K562 (cell line): Measurements from ENCODE around the gene HSPA1B. TPM values are rescaled to one million over a fixed set of nuclear protein-coding genes. Genes with fewer than 3 reads are reported as not detected.

ENCODE experiments used
- ATAC-seq: fragments of 200-7000 bp; cut with Tn5 transposase; 3 replicates; pipeline ENCODE4 v1.9.1; 2020; ENCODE audit warnings: moderate library complexity
- BruUV-seq: library from RNA; stranded (reverse); fragments of 400-500 nt; replicated peaks from 2 replicates; lab custom pipeline; 2021; lab: Mats Ljungman, UMichigan
- CTCF ChIA-PET: fragments of 300-600 bp; formaldehyde crosslinking; extraction: SDS; loops from one replicate; lab custom pipeline; 2021; ENCODE audit warnings: low intra/inter-chr PET ratio; lab: Yijun Ruan, JAX
- POLR2A ChIA-PET: fragments of 300-600, 350-650 bp; sonication (Branson Sonifier 250); formaldehyde crosslinking; extraction: SDS; loops from one replicate; lab custom pipeline; 2021; ENCODE audit warnings: antibody characterized with exemption, inconsistent platforms; lab: Yijun Ruan, JAX
- DNase-seq, 4 experiments: peaks; one replicate each; pipeline versions ENCODE4 v3.0.0 to v3.0.0-alpha.2; 2011 to 2018; ENCODE audit warnings: low spot score in 3 of 4, mixed read lengths in 3 of 4; ENCODE audit errors: extremely low read depth in 1 of 4
- FAIRE-seq: peaks from 2 replicates; lab custom pipeline; 2011; peaks lifted over from hg19 to GRCh38; lab: Jason Lieb, UNC
- H2AFZ ChIP-seq: 2 replicates; pipeline ENCODE4 v1.6.0; 2011; ENCODE audit warnings: low read depth, low read length, control low read depth, inconsistent platforms
- H3K27ac ChIP-seq: fragments of 200-600 bp; 3 replicates; pipeline ENCODE4 v1.8.0; 2011; ENCODE audit warnings: low read depth, mild to moderate bottlenecking, control low read depth, inconsistent platforms, low read length, moderate library complexity, mixed read lengths; ENCODE audit errors: extremely low read depth
- H3K27me3 ChIP-seq, 2 experiments: fragments of 300-600 bp in 1 of 2; 2 replicates in 1 of 2; 3 replicates in 1 of 2; pipeline versions ENCODE4 v1.6.0 to v1.8.0; 2011; ENCODE audit warnings: inconsistent platforms in 2 of 2, low read length in 2 of 2, mild to moderate bottlenecking in 1 of 2, mixed read lengths in 1 of 2, moderate library complexity in 1 of 2; ENCODE audit not compliant: control insufficient read depth in 2 of 2, insufficient read depth in 2 of 2
- H3K36me3 ChIP-seq: fragments of 300-600 bp; 3 replicates; pipeline ENCODE4 v1.8.0; 2011; ENCODE audit warnings: mild to moderate bottlenecking, low read length, inconsistent platforms; ENCODE audit not compliant: control insufficient read depth, insufficient read depth
- H3K4me1 ChIP-seq, 2 experiments: fragments of 200-600 bp in 1 of 2; replicated peaks in 1 of 2; 2 replicates in 1 of 2; 3 replicates in 1 of 2; pipeline versions ENCODE4 v1.5.1 to v1.8.0; 2011; ENCODE audit warnings: inconsistent platforms in 2 of 2, low read length in 2 of 2, mild to moderate bottlenecking in 1 of 2, mixed read lengths in 1 of 2, moderate library complexity in 1 of 2; ENCODE audit not compliant: control insufficient read depth in 2 of 2, insufficient read depth in 2 of 2
- H3K4me2 ChIP-seq: 2 replicates; pipeline ENCODE4 v1.6.1; 2011; ENCODE audit warnings: low read length, control low read depth, inconsistent platforms, mixed read lengths; ENCODE audit not compliant: insufficient read depth
- H3K4me3 ChIP-seq: fragments of 200-600 bp; sonication (generic), shearing (Covaris generic); 2 replicates; pipeline ENCODE4 v1.5.1; 2016; ENCODE audit warnings: control low read depth, inconsistent platforms
- H3K79me2 ChIP-seq: fragments of 200-600 bp; 3 replicates; pipeline ENCODE4 v1.8.0; 2011; ENCODE audit warnings: low read length, inconsistent platforms; ENCODE audit not compliant: control insufficient read depth, insufficient read depth
- H3K9ac ChIP-seq, 2 experiments: 2 replicates each; pipeline versions ENCODE4 v1.6.0 to v1.6.1; 2011; ENCODE audit warnings: low read depth in 2 of 2, low read length in 2 of 2, control low read depth in 1 of 2, inconsistent platforms in 1 of 2, mild to moderate bottlenecking in 1 of 2, mixed read lengths in 1 of 2; ENCODE audit not compliant: insufficient read depth in 1 of 2
- H3K9me1 ChIP-seq: one replicate; pipeline ENCODE4 v1.6.0; 2011; ENCODE audit warnings: inconsistent platforms, mild to moderate bottlenecking, low read length, moderate library complexity; ENCODE audit not compliant: control insufficient read depth, insufficient read depth
- H3K9me3 ChIP-seq: replicated peaks from 2 replicates; pipeline ENCODE4 v1.5.1; 2011; ENCODE audit warnings: low read depth, low read length, inconsistent platforms; ENCODE audit not compliant: control insufficient read depth, insufficient read depth
- H4K20me1 ChIP-seq: replicated peaks from 2 replicates; pipeline ENCODE4 v1.6.1; 2011; ENCODE audit warnings: low read length, inconsistent platforms, mixed read lengths; ENCODE audit not compliant: control insufficient read depth, insufficient read depth
- ILF3 ChIP-seq: fragments of 450-650 bp; IDR thresholded peaks from 2 replicates; pipeline ENCODE4 v1.6.1; 2018; ENCODE audit warnings: antibody characterized with exemption, mild to moderate bottlenecking, moderate library complexity, borderline replicate concordance
- KDM4B ChIP-seq, 2 experiments: fragments of 450-650 bp in 1 of 2; sonication (generic) in 1 of 2; IDR thresholded peaks; 2 replicates each; pipeline ENCODE4 v1.6.1; 2016 to 2017; ENCODE audit warnings: borderline replicate concordance in 2 of 2, antibody characterized with exemption in 1 of 2, low read depth in 1 of 2, mild to moderate bottlenecking in 1 of 2
- NFIC ChIP-seq: fragments of 450-650 bp; IDR thresholded peaks from 2 replicates; pipeline ENCODE4 v1.6.1; 2017; ENCODE audit warnings: mild to moderate bottlenecking, inconsistent platforms
- NFIX ChIP-seq: fragments of 250-450 bp; sonication (Bioruptor Pico); IDR thresholded peaks from 2 replicates; pipeline ENCODE4 v1.4.0; 2020; ENCODE audit warnings: low read depth, mild to moderate bottlenecking, moderate library complexity
- PKNOX1 ChIP-seq: fragments of 450-650 bp; IDR thresholded peaks from 2 replicates; pipeline ENCODE4 v1.6.1; 2016
- STAT5A ChIP-seq: IDR thresholded peaks from 2 replicates; pipeline ENCODE4 v1.6.1; 2012; ENCODE audit warnings: low read length, inconsistent platforms, borderline replicate concordance
- TAF9B ChIP-seq: fragments of 450-650 bp; IDR thresholded peaks from 2 replicates; pipeline ENCODE4 v1.6.1; 2018; ENCODE audit warnings: mild to moderate bottlenecking; ENCODE audit not compliant: partially characterized antibody
- XRCC3 ChIP-seq: fragments of 450-650 bp; IDR thresholded peaks from 2 replicates; pipeline ENCODE4 v1.6.1; 2017; ENCODE audit warnings: mild to moderate bottlenecking, moderate library complexity
- ZBTB7A ChIP-seq: IDR thresholded peaks from 2 replicates; pipeline ENCODE4 v1.6.1; 2011; ENCODE audit warnings: low read depth, mild to moderate bottlenecking, low read length, moderate library complexity, borderline replicate concordance; ENCODE audit not compliant: control insufficient read depth
- ZNF263 ChIP-seq: sonication (generic); formaldehyde crosslinking; IDR thresholded peaks from 2 replicates; pipeline ENCODE4 v1.8.0; 2022; ENCODE audit warnings: mild to moderate bottlenecking, missing genetic modification reagents, borderline replicate concordance
- WGBS: fragments of 100-300 bp; shearing (Covaris generic); methylation state at CpG from one replicate; pipeline ENCODE4 v1.1.6; 2016; ENCODE audit warnings: low coverage, mixed read lengths; ENCODE audit not compliant: insufficient coverage; ENCODE audit errors: missing lambda C conversion rate; 5-methylcytosine and 5-hydroxymethylcytosine counted together
- in situ Hi-C: fragments of 300-500 bp; cut with MboI; formaldehyde crosslinking; loops from 4 replicates; pipeline ENCODE4 v1.15.0; 2018; ENCODE audit warnings: inconsistent platforms, mixed read lengths
- intact Hi-C: fragments of 100-400 bp; cut with micrococcal nuclease; formaldehyde crosslinking; loops from 2 replicates; pipeline ENCODE4 v1.14.2; 2022
- polyA plus RNA-seq, 8 experiments: library from polyadenylated mRNA; depleted of rRNA in 4 of 8; stranded (reverse) in 5 of 8; unstranded in 3 of 8; fragments of >200 nt; fragmentation: Nextera tagmentation in 2 of 8; fragmentation: Illumina TruSeq in 1 of 8; extraction: Ambion mirVana in 2 of 8; extraction: Trizol in 1 of 8; gene quantifications; 2 replicates each; pipeline versions ENCODE4 v1.2.1 to v1.2.3, GENCODE V29; 2011 to 2014; ENCODE audit warnings: inconsistent platforms in 1 of 8, missing spikeins in 1 of 8
- total RNA-seq, 7 experiments: library from RNA; depleted of rRNA in 6 of 7; stranded (reverse); fragments of >200 nt in 6 of 7; fragmentation: Illumina TruSeq in 2 of 7; extraction: Trizol in 2 of 7; gene quantifications; 2 replicates each; pipeline versions ENCODE4 v1.2.1 to v1.2.3, GENCODE V29; 2011 to 2021; ENCODE audit warnings: low replicate concordance in 1 of 7
- TF ChIP-seq, protein P1 (sequence below): sonication (generic); formaldehyde crosslinking; IDR thresholded peaks from 2 replicates; pipeline ENCODE4 v1.8.0; 2022; ENCODE audit warnings: missing genetic modification reagents, mild to moderate bottlenecking, moderate library complexity, borderline replicate concordance

Gene HSPA1B
- total and polyA plus RNA-seq, 9 of the 15 experiments (the other 6 are each of a cell fraction or from before 2014, with no cell fraction given), result 0.27 to 227 (median 51.2) TPM

DNA sequence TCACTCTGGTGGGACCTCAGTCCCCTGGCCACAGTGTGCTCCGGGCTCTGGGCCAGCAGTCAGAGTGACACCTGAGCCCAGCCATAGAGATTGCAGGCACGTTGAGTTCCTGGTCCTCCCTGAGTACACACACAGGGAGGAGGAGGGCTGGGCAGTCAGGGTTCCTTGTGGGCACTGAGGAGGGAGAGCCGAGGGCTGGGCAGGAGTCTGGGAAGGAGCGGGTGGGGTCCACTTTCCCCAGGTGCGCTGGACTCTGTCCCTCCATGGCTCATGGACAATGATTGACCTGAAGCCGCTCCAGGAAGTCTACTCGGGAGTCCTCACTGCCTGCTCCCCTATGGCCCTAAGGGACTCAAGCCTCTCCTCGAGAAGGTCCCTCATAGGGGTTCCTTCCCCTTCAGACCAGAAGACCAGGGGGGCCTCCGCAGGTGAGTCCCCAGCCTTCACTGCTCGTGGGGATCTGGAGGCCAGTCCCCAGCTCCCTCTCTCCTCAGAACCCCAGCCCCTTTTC is 50.2 kb downstream of the HSPA1B start:
- Histone ChIP-seq H3K9me1 (no peaks in the 10 kb centered on the region), H4K20me1 (no peaks in the 10 kb centered on the region), H3K9ac (peak overlapping the region in 1 of 2 experiments; percentile 80; a peak in 2 of 4 replicates), H3K79me2 (no peaks in the 10 kb centered on the region), H3K4me2 (no peak overlapping the region), H3K27me3 (no peaks in the 10 kb centered on the region), H3K27ac (no peak overlapping the region), H3K4me3 (no peak overlapping the region), H3K4me1 (peaks cover 0 to 31% of the 10 kb centered on the region in 2 experiments; a peak in 3 of 5 replicates), H3K9me3 (no peaks in the 10 kb centered on the region), H3K36me3 (peaks cover 30% of the 10 kb centered on the region; the same call in 2 of the 3 replicates), H2AFZ (peak overlapping the region; percentile 71; the same call in 1 of the 2 replicates)
- in situ Hi-C loops, result no loop called here
- DNase-seq (peak in 1 of 4 experiments; percentile 26), ATAC-seq (peak; percentile 74), FAIRE-seq (no peak)
- WGBS, result 54% methylated on average over 10 of the region's 10 CpGs
- no TSS peak for BruUV-seq
- TF ChIP-seq PKNOX1, result peak; percentile 90
- no peak for TF ChIP-seq TAF9B
- peak; percentile 80 for TF ChIP-seq ZNF263
- no peak for TF ChIP-seq STAT5A
- no peak for TF ChIP-seq NFIX
- TF ChIP-seq KDM4B (IDR thresholded peaks at IDR 0.05; ENCODE audit: borderline replicate concordance in 2 of 2, low read depth in 1 of 2), result no peak
- TF ChIP-seq, protein P1, sequence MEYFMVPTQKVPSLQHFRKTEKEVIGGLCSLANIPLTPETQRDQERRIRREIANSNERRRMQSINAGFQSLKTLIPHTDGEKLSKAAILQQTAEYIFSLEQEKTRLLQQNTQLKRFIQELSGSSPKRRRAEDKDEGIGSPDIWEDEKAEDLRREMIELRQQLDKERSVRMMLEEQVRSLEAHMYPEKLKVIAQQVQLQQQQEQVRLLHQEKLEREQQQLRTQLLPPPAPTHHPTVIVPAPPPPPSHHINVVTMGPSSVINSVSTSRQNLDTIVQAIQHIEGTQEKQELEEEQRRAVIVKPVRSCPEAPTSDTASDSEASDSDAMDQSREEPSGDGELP (CRISPR knock-in tag), result no peak
- TF ChIP-seq ZBTB7A, result 0 out of 2 replicates have a peak, but pooled peaks have one; percentile 16
- no peak for TF ChIP-seq ILF3
- peak; percentile 54; the same call in 1 of the 2 replicates for TF ChIP-seq NFIC
- TF ChIP-seq XRCC3, result no peak
- ChIA-PET CTCF (no interaction called here), POLR2A (no interaction called here)
- intact Hi-C loops, result no loop called here
